K562 (cell line): ENCODE results near the gene ARHGAP42. TPM values are rescaled to one million over a fixed set of nuclear protein-coding genes. Genes with fewer than 3 reads are reported as not detected.

Experiments
- ATAC-seq: fragments of 200-7000 bp; cut with Tn5 transposase; 3 replicates; pipeline ENCODE4 v1.9.1; 2020; ENCODE audit warnings: moderate library complexity
- BruUV-seq: library from RNA; stranded (reverse); fragments of 400-500 nt; replicated peaks from 2 replicates; lab custom pipeline; 2021; lab: Mats Ljungman, UMichigan
- CTCF ChIA-PET: fragments of 300-600 bp; formaldehyde crosslinking; extraction: SDS; loops from one replicate; lab custom pipeline; 2021; ENCODE audit warnings: low intra/inter-chr PET ratio; lab: Yijun Ruan, JAX
- POLR2A ChIA-PET: fragments of 300-600, 350-650 bp; sonication (Branson Sonifier 250); formaldehyde crosslinking; extraction: SDS; loops from one replicate; lab custom pipeline; 2021; ENCODE audit warnings: antibody characterized with exemption, inconsistent platforms; lab: Yijun Ruan, JAX
- DNase-seq, 4 experiments: peaks; one replicate each; pipeline versions ENCODE4 v3.0.0 to v3.0.0-alpha.2; 2011 to 2018; ENCODE audit warnings: low spot score in 3 of 4, mixed read lengths in 3 of 4; ENCODE audit errors: extremely low read depth in 1 of 4
- FAIRE-seq: peaks from 2 replicates; lab custom pipeline; 2011; peaks lifted over from hg19 to GRCh38; lab: Jason Lieb, UNC
- H2AFZ ChIP-seq: 2 replicates; pipeline ENCODE4 v1.6.0; 2011; ENCODE audit warnings: low read depth, low read length, control low read depth, inconsistent platforms
- H3K27ac ChIP-seq: fragments of 200-600 bp; 3 replicates; pipeline ENCODE4 v1.8.0; 2011; ENCODE audit warnings: low read depth, mild to moderate bottlenecking, control low read depth, inconsistent platforms, low read length, moderate library complexity, mixed read lengths; ENCODE audit errors: extremely low read depth
- H3K27me3 ChIP-seq, 2 experiments: fragments of 300-600 bp in 1 of 2; 2 replicates in 1 of 2; 3 replicates in 1 of 2; pipeline versions ENCODE4 v1.6.0 to v1.8.0; 2011; ENCODE audit warnings: inconsistent platforms in 2 of 2, low read length in 2 of 2, mild to moderate bottlenecking in 1 of 2, mixed read lengths in 1 of 2, moderate library complexity in 1 of 2; ENCODE audit not compliant: control insufficient read depth in 2 of 2, insufficient read depth in 2 of 2
- H3K36me3 ChIP-seq: fragments of 300-600 bp; 3 replicates; pipeline ENCODE4 v1.8.0; 2011; ENCODE audit warnings: mild to moderate bottlenecking, low read length, inconsistent platforms; ENCODE audit not compliant: control insufficient read depth, insufficient read depth
- H3K4me1 ChIP-seq, 2 experiments: fragments of 200-600 bp in 1 of 2; replicated peaks in 1 of 2; 2 replicates in 1 of 2; 3 replicates in 1 of 2; pipeline versions ENCODE4 v1.5.1 to v1.8.0; 2011; ENCODE audit warnings: inconsistent platforms in 2 of 2, low read length in 2 of 2, mild to moderate bottlenecking in 1 of 2, mixed read lengths in 1 of 2, moderate library complexity in 1 of 2; ENCODE audit not compliant: control insufficient read depth in 2 of 2, insufficient read depth in 2 of 2
- H3K4me2 ChIP-seq: 2 replicates; pipeline ENCODE4 v1.6.1; 2011; ENCODE audit warnings: low read length, control low read depth, inconsistent platforms, mixed read lengths; ENCODE audit not compliant: insufficient read depth
- H3K4me3 ChIP-seq: fragments of 200-600 bp; sonication (generic), shearing (Covaris generic); 2 replicates; pipeline ENCODE4 v1.5.1; 2016; ENCODE audit warnings: control low read depth, inconsistent platforms
- H3K79me2 ChIP-seq: fragments of 200-600 bp; 3 replicates; pipeline ENCODE4 v1.8.0; 2011; ENCODE audit warnings: low read length, inconsistent platforms; ENCODE audit not compliant: control insufficient read depth, insufficient read depth
- H3K9ac ChIP-seq, 2 experiments: 2 replicates each; pipeline versions ENCODE4 v1.6.0 to v1.6.1; 2011; ENCODE audit warnings: low read depth in 2 of 2, low read length in 2 of 2, control low read depth in 1 of 2, inconsistent platforms in 1 of 2, mild to moderate bottlenecking in 1 of 2, mixed read lengths in 1 of 2; ENCODE audit not compliant: insufficient read depth in 1 of 2
- H3K9me1 ChIP-seq: one replicate; pipeline ENCODE4 v1.6.0; 2011; ENCODE audit warnings: inconsistent platforms, mild to moderate bottlenecking, low read length, moderate library complexity; ENCODE audit not compliant: control insufficient read depth, insufficient read depth
- H3K9me3 ChIP-seq: replicated peaks from 2 replicates; pipeline ENCODE4 v1.5.1; 2011; ENCODE audit warnings: low read depth, low read length, inconsistent platforms; ENCODE audit not compliant: control insufficient read depth, insufficient read depth
- H4K20me1 ChIP-seq: replicated peaks from 2 replicates; pipeline ENCODE4 v1.6.1; 2011; ENCODE audit warnings: low read length, inconsistent platforms, mixed read lengths; ENCODE audit not compliant: control insufficient read depth, insufficient read depth
- ARID4B ChIP-seq: sonication (generic); formaldehyde crosslinking; IDR thresholded peaks from 2 replicates; pipeline ENCODE4 v1.8.0; 2022; ENCODE audit warnings: mild to moderate bottlenecking, missing genetic modification reagents
- DDX20 ChIP-seq: fragments of 450-650 bp; IDR thresholded peaks from 2 replicates; pipeline ENCODE4 v1.6.1; 2016; ENCODE audit warnings: missing genetic modification characterization, low read depth, mild to moderate bottlenecking, missing compliant biosample characterization, moderate library complexity
- ZNF408 ChIP-seq: fragments of 250-450 bp; sonication (Bioruptor Pico); IDR thresholded peaks from 2 replicates; pipeline ENCODE4 v1.4.0; 2020; ENCODE audit warnings: low read depth, mild to moderate bottlenecking, moderate library complexity
- WGBS: fragments of 100-300 bp; shearing (Covaris generic); methylation state at CpG from one replicate; pipeline ENCODE4 v1.1.6; 2016; ENCODE audit warnings: low coverage, mixed read lengths; ENCODE audit not compliant: insufficient coverage; ENCODE audit errors: missing lambda C conversion rate; 5-methylcytosine and 5-hydroxymethylcytosine counted together
- in situ Hi-C: fragments of 300-500 bp; cut with MboI; formaldehyde crosslinking; loops from 4 replicates; pipeline ENCODE4 v1.15.0; 2018; ENCODE audit warnings: inconsistent platforms, mixed read lengths
- intact Hi-C: fragments of 100-400 bp; cut with micrococcal nuclease; formaldehyde crosslinking; loops from 2 replicates; pipeline ENCODE4 v1.14.2; 2022
- polyA plus RNA-seq, 8 experiments: library from polyadenylated mRNA; depleted of rRNA in 4 of 8; stranded (reverse) in 5 of 8; unstranded in 3 of 8; fragments of >200 nt; fragmentation: Nextera tagmentation in 2 of 8; fragmentation: Illumina TruSeq in 1 of 8; extraction: Ambion mirVana in 2 of 8; extraction: Trizol in 1 of 8; gene quantifications; 2 replicates each; pipeline versions ENCODE4 v1.2.1 to v1.2.3, GENCODE V29; 2011 to 2014; ENCODE audit warnings: inconsistent platforms in 1 of 8, missing spikeins in 1 of 8
- total RNA-seq, 7 experiments: library from RNA; depleted of rRNA in 6 of 7; stranded (reverse); fragments of >200 nt in 6 of 7; fragmentation: Illumina TruSeq in 2 of 7; extraction: Trizol in 2 of 7; gene quantifications; 2 replicates each; pipeline versions ENCODE4 v1.2.1 to v1.2.3, GENCODE V29; 2011 to 2021; ENCODE audit warnings: low replicate concordance in 1 of 7
- TF ChIP-seq, protein P1 (sequence below): sonication (generic); formaldehyde crosslinking; IDR thresholded peaks from 2 replicates; pipeline ENCODE4 v1.8.1; 2023; ENCODE audit warnings: mild to moderate bottlenecking, missing genetic modification reagents

ARHGAP42 gene
- total and polyA plus RNA-seq, 9 of the 15 experiments (the other 6 are each of a cell fraction or from before 2014, with no cell fraction given): 0.95 to 6.1 (median 2.4) TPM

DNA sequence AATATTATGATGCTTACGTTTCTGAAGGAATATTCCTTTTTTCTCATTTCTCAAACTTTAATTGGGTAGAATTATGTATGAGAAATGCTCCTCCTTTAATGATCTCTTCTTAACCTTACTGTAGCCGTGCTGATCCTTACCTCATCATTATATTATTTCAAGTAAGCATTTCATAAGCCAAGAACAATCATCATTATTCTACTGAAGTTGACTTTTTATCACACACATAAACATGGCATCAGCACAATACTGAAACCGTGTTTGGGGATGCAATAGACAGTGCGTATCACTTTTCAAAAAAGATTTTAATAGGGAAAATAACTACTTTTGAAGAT, 162.8 kb downstream of the ARHGAP42 start (continued):
- TF ChIP-seq ARID4B (CRISPR knock-in tag): no peak

DNA sequence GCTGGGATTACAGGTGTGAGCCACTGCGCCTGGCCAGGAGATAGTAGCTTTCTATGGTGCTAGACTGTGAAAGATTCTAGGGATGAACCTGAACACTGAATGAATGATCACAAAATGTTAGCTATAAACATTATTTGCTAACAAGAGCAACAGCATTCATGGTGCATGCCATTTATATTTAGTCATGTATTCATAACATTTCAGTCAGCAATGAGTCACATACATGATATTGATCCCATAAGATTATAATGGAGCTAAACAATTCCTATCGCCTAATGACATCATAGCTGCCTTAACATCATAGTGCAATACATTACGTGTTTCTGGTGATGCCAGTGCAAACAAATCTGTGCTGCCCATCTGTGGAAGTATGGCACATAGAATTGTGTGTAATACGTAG, 164.1 kb downstream of the ARHGAP42 start:
- Histone ChIP-seq H3K79me2 (no peaks in the 10 kb centered on the region), H4K20me1 (no peaks in the 10 kb centered on the region), H3K36me3 (no peaks in the 10 kb centered on the region), H3K27me3 (no peaks in the 10 kb centered on the region), H3K4me3 (no peak overlapping the region), H3K27ac (no peak overlapping the region), H3K4me2 (no peak overlapping the region), H3K9me1 (no peaks in the 10 kb centered on the region), H2AFZ (no peak overlapping the region), H3K9ac (no peak overlapping the region), H3K4me1 (no peaks in the 10 kb centered on the region), H3K9me3 (no peaks in the 10 kb centered on the region)
- FAIRE-seq (no peak), ATAC-seq (no peak), DNase-seq (no peak)
- ChIA-PET CTCF (no interaction called here), POLR2A (interaction anchor here (0.8 kb wide), 1 partner anchor 119 kb away, joined by 3 read pairs; no protein-coding TSS in a partner anchor)
- BruUV-seq: no TSS peak
- intact Hi-C loops (no loop called here), in situ Hi-C loops (no loop called here)
- WGBS: 55% methylated on average over 4 of the region's 4 CpGs
- no peak for TF ChIP-seq ZNF408 (CRISPR knock-in tag)
- TF ChIP-seq, protein P1, sequence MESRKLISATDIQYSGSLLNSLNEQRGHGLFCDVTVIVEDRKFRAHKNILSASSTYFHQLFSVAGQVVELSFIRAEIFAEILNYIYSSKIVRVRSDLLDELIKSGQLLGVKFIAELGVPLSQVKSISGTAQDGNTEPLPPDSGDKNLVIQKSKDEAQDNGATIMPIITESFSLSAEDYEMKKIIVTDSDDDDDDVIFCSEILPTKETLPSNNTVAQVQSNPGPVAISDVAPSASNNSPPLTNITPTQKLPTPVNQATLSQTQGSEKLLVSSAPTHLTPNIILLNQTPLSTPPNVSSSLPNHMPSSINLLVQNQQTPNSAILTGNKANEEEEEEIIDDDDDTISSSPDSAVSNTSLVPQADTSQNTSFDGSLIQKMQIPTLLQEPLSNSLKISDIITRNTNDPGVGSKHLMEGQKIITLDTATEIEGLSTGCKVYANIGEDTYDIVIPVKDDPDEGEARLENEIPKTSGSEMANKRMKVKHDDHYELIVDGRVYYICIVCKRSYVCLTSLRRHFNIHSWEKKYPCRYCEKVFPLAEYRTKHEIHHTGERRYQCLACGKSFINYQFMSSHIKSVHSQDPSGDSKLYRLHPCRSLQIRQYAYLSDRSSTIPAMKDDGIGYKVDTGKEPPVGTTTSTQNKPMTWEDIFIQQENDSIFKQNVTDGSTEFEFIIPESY: no peak
- TF ChIP-seq DDX20 (tag): no peak
